Measurements from ENCODE around the gene CLIC5.

Gene CLIC5

GRCh38 chr6:45991189-45991588, 24.5 kb downstream of the CLIC5 start:
- no peak for DNase-seq

GRCh38 chr6:45990162-45990561, 25.5 kb downstream of the CLIC5 start:
- no peak for DNase-seq

DNA sequence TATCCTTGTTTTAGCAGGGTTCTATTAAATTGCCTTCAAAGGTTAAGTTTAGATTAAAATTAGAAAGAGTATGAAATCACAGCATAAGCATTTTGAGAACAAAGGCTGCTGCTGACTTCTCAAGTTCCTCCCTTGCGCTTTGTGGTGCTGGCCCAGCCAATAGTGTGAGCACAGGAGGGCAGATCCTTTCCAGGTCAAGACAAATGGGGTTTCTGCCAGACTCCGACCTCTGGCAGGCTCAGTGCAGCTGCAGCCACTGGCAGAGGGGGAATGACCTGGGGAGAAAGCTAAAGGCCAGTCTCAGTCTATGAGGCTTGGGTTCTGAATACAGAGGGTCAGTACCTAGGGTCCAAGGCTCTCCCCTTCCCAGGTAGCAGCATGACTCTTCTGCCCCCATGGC, 27.0 kb downstream of the CLIC5 start:
- DNase-seq: no peak

DNA sequence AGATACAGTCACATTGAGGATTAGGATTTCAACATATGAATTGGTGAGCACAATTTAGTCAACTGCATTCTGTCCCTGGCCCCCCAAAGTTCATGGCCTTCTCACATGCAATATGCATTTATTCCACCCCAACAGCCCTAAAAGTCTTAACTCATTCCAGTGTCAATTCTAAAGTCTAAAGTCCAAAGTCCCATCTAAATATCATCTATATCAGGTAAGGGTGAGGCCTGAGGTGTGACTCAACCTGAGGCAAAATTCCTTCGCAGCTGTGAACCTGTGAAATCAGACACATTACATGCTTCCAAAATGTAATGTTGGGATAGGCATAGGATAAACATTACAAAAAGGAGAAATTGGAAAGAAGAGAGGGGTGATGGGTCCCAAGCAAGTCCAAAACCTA, 27.8 kb downstream of the CLIC5 start:
- no peak for DNase-seq

- DNase-seq: no peak
Observed at GRCh38 chr6:45986746-45987274, 28.9 kb downstream of the CLIC5 start.

DNA sequence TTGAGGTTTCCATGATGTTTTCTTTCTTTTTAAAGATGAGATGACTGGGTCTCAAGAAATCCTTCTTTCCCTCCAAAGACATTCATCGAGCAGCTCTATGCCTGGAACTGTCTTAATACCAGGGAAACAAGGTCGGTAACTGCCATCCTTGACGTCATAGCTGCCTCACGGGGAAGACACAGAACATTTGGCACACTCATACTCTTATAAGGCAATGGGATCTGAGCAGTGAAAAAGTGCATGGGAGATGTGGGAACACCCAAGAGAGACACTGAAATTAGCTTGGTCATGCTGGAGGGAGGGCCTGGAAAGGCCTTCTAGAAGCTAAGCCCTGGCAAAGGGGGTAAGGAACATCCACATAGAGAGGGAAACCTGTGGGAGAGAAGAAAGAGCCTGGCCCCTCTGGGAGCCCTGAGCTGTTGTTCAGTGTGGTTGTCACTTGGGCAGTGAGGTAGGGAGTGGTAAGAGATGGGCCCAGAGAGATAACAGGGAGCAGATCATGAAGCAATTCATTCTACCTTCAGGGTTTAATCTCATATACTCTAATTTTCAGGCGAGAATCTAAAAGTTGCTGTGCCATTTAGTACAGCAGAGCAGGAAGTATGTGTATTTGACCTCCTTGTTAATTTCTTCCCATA, 30.8 kb downstream of the CLIC5 start:
- DNase-seq: no peak

DNA sequence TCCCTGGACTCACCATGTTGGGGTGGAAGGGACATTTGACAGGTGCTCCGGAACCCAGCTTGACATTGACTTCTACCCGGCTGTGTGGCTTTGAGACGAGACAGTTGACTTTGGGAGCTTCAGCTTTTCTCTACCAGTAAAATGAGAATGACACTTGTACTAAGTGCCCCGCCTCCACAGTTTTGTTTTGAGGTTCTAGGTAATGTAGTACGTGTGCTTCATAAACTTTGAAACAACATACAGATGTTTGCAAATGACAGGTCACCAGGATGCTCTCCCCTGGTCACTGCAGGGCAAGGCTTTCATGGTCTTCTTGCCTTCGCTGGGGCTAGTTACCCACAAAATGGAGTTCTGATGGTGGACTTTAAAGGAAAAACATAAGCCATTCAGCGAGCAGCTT, 31.3 kb downstream of the CLIC5 start:
- no peak for DNase-seq

DNA sequence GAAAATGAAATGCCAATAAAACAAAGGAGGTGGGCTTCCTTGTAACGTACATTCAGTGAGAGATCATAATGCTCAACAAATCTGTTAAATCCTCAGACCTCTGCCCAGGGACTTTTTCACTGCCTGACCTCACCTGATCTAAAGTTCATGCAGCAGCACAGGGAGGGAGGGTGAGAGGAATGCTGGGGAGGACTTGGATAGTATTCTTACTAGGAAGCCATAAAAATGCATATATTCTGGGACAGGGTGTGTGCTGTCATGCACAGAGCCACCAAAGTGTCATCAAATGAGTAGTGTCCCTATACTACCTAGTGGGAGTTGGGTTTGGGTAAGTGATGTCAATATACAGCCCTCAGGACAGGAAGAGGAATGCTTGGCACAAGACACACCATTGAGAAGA, 32.6 kb downstream of the CLIC5 start:
- DNase-seq: no peak

DNA sequence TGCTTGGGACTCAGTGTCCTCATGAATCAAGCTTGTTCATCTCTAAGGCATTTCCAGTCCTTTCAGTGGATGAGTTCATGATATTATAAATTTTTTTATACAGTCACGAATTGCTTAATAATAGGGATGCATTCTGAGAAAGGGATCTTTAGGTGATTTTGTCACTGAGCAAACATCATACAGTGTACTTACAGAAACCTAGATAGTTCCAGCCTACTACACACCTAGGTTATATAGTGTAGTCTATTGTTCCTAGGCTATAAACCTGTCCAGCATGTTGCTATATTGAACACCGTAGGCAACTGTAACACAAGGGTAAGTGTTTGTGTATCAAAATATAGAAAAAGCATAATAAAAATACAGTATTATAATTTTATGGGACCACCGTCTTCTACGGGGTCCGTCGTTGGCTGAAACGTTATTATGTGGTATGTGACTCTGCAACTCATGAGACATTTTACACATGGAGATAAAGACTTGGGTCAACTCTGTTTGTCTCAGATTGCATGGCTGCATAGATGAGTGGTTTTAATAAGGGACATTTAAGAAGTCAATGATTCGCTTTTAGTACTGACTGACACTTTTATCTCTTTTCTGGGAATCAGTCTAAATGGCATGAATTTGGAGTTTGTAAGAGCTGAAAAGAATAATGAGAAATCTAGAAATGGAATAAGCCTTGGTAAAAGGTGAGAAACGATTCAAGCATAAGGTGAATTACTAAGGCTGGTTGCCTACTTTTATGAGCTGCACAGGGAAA, 33.2 kb downstream of the CLIC5 start:
- no peak for DNase-seq

- no peak for DNase-seq
Observed at GRCh38 chr6:45981046-45981445, 34.6 kb downstream of the CLIC5 start.

- no peak for DNase-seq
Observed at GRCh38 chr6:45979311-45979710, 36.3 kb downstream of the CLIC5 start.

GRCh38 chr6:45974596-45974995, 41.1 kb downstream of the CLIC5 start:
- DNase-seq: no peak

GRCh38 chr6:45972795-45973503, 42.7 kb downstream of the CLIC5 start:
- DNase-seq: no peak

GRCh38 chr6:45971287-45971686, 44.4 kb downstream of the CLIC5 start:
- DNase-seq: no peak

DNA sequence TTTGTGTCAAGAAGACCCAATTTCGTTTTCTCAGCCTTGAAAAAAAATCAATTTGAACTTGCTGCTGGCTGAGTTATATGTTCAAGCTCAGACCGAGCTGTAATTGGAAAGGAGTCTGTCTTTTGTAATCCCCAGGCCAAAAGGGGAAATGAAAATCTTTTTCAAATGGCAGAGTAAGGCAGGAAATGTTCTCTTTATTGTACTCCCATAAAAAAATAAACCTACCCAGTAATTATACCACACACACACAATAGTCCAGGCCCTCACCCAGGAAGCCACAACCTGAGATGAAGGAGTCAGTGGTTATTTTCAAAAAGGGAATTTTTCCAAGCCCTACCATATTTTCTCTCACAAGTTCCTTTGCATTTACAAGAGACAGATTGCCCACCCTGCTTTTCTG, 45.3 kb downstream of the CLIC5 start:
- no peak for DNase-seq

DNA sequence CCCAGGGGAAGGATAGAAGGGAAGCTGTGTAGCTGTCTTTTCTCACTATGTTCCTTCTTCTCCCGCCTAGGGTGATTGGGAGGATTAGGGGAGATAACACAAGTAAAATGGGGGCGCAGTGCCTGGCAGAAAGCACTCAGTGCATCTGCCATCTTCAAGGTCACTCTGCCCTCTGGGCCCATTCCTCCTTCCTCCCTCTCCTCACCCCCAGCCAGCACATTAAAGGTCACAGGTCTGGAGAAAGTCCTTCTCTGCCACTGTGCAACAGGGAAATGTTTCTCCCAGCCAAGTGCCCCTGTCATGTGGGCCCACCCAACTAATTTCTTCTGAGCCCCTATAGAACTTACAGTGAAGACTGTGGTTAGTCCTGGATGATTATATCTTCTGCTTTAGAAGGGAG, 45.8 kb downstream of the CLIC5 start:
- no peak for DNase-seq

DNA sequence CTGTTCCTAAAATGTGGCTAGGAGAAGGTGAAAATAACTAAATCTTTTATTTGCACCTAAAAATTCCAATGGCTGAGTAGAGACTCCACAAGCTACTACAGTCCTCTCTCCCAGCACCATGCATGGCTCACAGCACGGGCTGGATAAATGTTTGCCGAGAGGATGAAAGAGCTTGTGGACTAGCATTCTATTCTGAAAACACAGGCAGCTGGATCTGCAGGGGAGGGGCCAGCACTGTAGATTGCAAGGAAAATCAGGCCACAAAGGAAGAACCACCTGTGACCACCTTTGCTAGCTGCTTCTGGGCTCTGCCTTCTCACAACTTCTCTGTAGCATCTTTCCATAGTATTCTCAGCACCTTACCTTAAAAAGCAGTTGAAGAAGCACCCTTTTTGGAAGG, 46.6 kb downstream of the CLIC5 start:
- no peak for DNase-seq

GRCh38 chr6:45967363-45967762, 48.3 kb downstream of the CLIC5 start:
- no peak for DNase-seq

GRCh38 chr6:45966797-45967196, 48.9 kb downstream of the CLIC5 start:
- no peak for DNase-seq

- no peak for DNase-seq
Observed at GRCh38 chr6:45966340-45966739, 49.3 kb downstream of the CLIC5 start.

GRCh38 chr6:45965792-45966191, 49.9 kb downstream of the CLIC5 start:
- DNase-seq: no peak

- no peak for DNase-seq
Observed at GRCh38 chr6:45965007-45965406, 50.7 kb downstream of the CLIC5 start.

GRCh38 chr6:45964300-45964699, 51.4 kb downstream of the CLIC5 start:
- DNase-seq: no peak

GRCh38 chr6:45963896-45964295, 51.8 kb downstream of the CLIC5 start:
- DNase-seq: no peak

All from NCI-H526 (cell line).